Nephron progenitor cell (in vitro differentiated cells): ENCODE measurements around the gene LRCOL1.

Experiments used
- DNase-seq: peaks from one replicate; pipeline ENCODE4 v3.0.0; 2021
- H3K27ac Mint-ChIP-seq: 2 replicates; pipeline ENCODE4 v1.8.0; 2021; ENCODE audit warnings: mild to moderate bottlenecking, moderate library complexity, mixed read lengths
- H3K27me3 Mint-ChIP-seq: 2 replicates; pipeline ENCODE4 v1.8.0; 2021; ENCODE audit warnings: mild to moderate bottlenecking, low read depth, mixed read lengths; ENCODE audit not compliant: poor library complexity
- H3K36me3 Mint-ChIP-seq: 2 replicates; pipeline ENCODE4 v1.8.0; 2021; ENCODE audit warnings: low read depth, mixed read lengths
- H3K4me1 Mint-ChIP-seq: 2 replicates; pipeline ENCODE4 v1.8.0; 2021; ENCODE audit warnings: mixed read lengths
- H3K4me3 Mint-ChIP-seq: 2 replicates; pipeline ENCODE4 v1.8.0; 2021; ENCODE audit warnings: mild to moderate bottlenecking, moderate library complexity, mixed read lengths
- H3K9me3 Mint-ChIP-seq: 2 replicates; pipeline ENCODE4 v1.8.0; 2021; ENCODE audit warnings: mild to moderate bottlenecking, moderate library complexity, mixed read lengths
- CTCF ChIP-seq: fragments of 200-600 bp; sonication (generic); IDR thresholded peaks from 2 replicates; pipeline ENCODE4 v1.5.0; 2021; ENCODE audit warnings: antibody characterized with exemption

Gene LRCOL1

GRCh38 chr12:132568301-132568700 lies 42.1 kb downstream of the LRCOL1 start:
- Mint-ChIP-seq H3K27ac (no peak overlapping the region), H3K36me3 (peaks cover 14% of the 10 kb centered on the region), H3K27me3 (peaks cover 2% of the 10 kb centered on the region), H3K4me3 (no peak overlapping the region), H3K4me1 (peaks cover 18% of the 10 kb centered on the region), H3K9me3 (no peaks in the 10 kb centered on the region)
- no peak for DNase-seq
- TF ChIP-seq CTCF: no peak

- no peak overlapping the region for H3K27ac Mint-ChIP-seq
- DNase-seq: no peak
- H3K36me3 Mint-ChIP-seq: peaks cover 14% of the 10 kb centered on the region
- peaks cover 2% of the 10 kb centered on the region for H3K27me3 Mint-ChIP-seq
- no peak overlapping the region for H3K4me3 Mint-ChIP-seq
- no peaks in the 10 kb centered on the region for H3K9me3 Mint-ChIP-seq
- TF ChIP-seq CTCF: no peak
- peaks cover 20% of the 10 kb centered on the region for H3K4me1 Mint-ChIP-seq
These were observed 43.8 kb downstream of the LRCOL1 start for GRCh38 chr12:132566516-132567131.

GRCh38 chr12:132565365-132565764 lies 45.0 kb downstream of the LRCOL1 start:
- DNase-seq: no peak
- Mint-ChIP-seq H3K4me1 (peaks cover 25% of the 10 kb centered on the region), H3K36me3 (peaks cover 14% of the 10 kb centered on the region), H3K9me3 (no peaks in the 10 kb centered on the region), H3K27me3 (peaks cover 2% of the 10 kb centered on the region), H3K27ac (no peak overlapping the region), H3K4me3 (no peak overlapping the region)
- TF ChIP-seq CTCF: no peak

- peaks cover 25% of the 10 kb centered on the region for H3K4me1 Mint-ChIP-seq
- TF ChIP-seq CTCF: no peak
- H3K27ac Mint-ChIP-seq: no peak overlapping the region
- no peak overlapping the region for H3K4me3 Mint-ChIP-seq
- peaks cover 14% of the 10 kb centered on the region for H3K36me3 Mint-ChIP-seq
- no peaks in the 10 kb centered on the region for H3K9me3 Mint-ChIP-seq
- no peak for DNase-seq
- H3K27me3 Mint-ChIP-seq: peaks cover 2% of the 10 kb centered on the region
These were observed 46.5 kb downstream of the LRCOL1 start for GRCh38 chr12:132563911-132564310.

- Mint-ChIP-seq H3K4me1 (peaks cover 25% of the 10 kb centered on the region), H3K36me3 (peaks cover 14% of the 10 kb centered on the region), H3K9me3 (no peaks in the 10 kb centered on the region), H3K27ac (no peak overlapping the region), H3K4me3 (no peak overlapping the region), H3K27me3 (peaks cover 2% of the 10 kb centered on the region)
- TF ChIP-seq CTCF: no peak
- no peak for DNase-seq
These were observed 47.8 kb downstream of the LRCOL1 start for GRCh38 chr12:132562489-132563021.
